ENCODE measurements around the gene NGFR. TPM values are rescaled to one million over a fixed set of nuclear protein-coding genes. Genes with fewer than 3 reads are reported as not detected.
A peak's percentile ranks its signal among the peaks of the same experiment; 100 is the strongest.

The NGFR gene
- polyA plus RNA-seq, 1 of the 3 experiments (the other 2 are of a cell fraction): 0.76 TPM

DNA sequence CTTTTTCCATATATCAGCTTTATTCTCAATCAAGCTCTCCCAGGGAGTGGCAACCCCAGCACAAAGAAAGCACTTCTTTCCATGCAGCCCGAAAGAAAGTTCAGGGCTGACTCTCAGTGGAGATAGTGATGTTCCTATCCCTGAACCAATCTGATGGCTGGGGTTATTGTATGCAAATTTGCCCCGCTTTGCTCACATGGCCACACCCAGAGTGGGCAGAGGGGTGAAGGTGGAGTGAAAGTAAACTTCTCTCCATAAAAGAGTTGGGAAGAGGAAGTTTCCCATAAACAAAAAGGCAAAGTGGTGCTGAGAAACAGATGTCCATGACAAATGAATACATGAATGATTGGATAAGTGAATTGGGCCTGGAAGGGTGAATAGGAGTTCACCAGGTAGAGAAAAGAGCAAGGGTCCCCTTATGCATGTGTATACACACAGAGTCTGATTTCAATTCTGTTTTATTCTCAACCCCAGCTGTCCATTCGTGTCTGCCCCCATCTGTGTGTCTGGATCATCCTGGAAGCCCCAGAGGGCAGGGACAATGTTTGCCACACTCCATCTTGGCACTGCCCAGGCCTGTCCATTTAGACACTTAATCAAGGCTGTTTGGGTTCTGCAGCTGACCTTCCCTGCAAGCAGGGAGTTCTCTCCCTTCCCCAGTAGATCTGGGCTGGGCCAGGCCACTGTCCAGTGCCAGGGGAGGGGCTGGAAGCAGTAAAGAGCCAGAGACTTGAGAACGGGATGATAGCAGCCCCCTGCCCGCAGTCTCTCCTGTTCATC lies 14.1 kb upstream of the NGFR start (continued):
- peak; percentile 52 for TF ChIP-seq CHD2 (IDR thresholded peaks at IDR 0.05; ENCODE audit: low read length, partially characterized antibody)

DNA sequence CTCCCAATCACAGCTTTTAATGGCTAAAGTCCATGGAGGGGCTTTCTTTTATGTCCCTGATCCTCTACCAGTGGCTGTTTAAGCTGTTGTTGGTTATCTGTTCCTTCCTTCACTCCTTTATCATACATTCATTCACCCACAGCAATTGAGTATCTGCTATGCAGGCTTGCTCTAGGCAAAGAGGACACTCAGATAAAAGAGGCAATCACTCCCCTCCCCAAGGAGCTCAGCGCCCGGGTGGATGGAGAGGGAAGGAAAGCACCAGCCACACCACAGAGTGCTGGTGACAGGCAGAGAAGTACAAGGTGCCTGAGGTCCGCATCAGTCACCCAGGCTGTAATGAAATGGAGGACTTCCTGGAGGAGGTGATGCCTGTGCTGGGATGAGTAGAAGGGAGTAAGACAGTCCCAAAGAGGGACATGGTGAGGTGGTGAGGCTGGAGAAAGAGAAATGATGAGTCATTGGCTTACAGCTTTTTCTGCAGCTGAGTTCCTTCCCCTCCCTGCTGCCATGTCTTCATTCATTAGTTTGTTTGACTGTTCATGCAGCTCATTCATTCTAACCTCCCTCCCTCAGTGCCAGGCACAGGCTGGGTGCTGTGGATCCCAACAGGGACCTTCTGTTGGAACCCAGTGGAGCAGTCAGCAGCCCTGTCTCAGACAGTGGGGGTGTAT lies 12.8 kb upstream of the NGFR start:
- H3K4me3 ChIP-seq (ENCODE audit: low read depth in 2 of 2, low read length in 1 of 2): no peak overlapping the region
- no peak overlapping the region for H3K4me2 ChIP-seq
- CTCF ChIA-PET: interaction anchor here (0.9 to 28.6 kb wide), 7 partner anchors 12 to 85 kb away, joined by 3 to 453 read pairs (median 47); partner anchors contain the start of gene NGFR
- H3K27me3 ChIP-seq (ENCODE audit: insufficient read depth): peaks cover 86% of the 10 kb centered on the region
- peaks cover 0 to 33% of the 10 kb centered on the region in 2 experiments; a peak in 1 of 4 replicates for H3K4me1 ChIP-seq (ENCODE audit: control insufficient read depth in 1 of 2, insufficient read depth in 2 of 2, low read depth in 1 of 2, low read length in 1 of 2)
- H3K9ac ChIP-seq: no peak overlapping the region
- no peaks in the 10 kb centered on the region for H3K79me2 ChIP-seq (ENCODE audit: insufficient read depth)
- H4K20me1 ChIP-seq (ENCODE audit: insufficient read depth): no peaks in the 10 kb centered on the region
- POLR2A ChIA-PET: interaction anchor here (1.1 to 2.4 kb wide), 3 partner anchors 11 to 46 kb away, joined by 3 to 12 read pairs (median 4); partner anchors contain the start of gene NGFR
- no peak overlapping the region for H2AFZ ChIP-seq (ENCODE audit: low read depth)
- no peaks in the 10 kb centered on the region for H3K9me2 ChIP-seq
- H3K9me3 ChIP-seq: no peaks in the 10 kb centered on the region
- H3K27ac ChIP-seq (ENCODE audit: low read depth in 2 of 2, low read length in 1 of 2): no peak overlapping the region; a peak in 1 of 4 replicates
- H3F3A ChIP-seq (replicated peaks; ENCODE audit: insufficient read depth): no peaks in the 10 kb centered on the region
- DNase-seq: no peak
- no peaks in the 10 kb centered on the region for H3K36me3 ChIP-seq (replicated peaks in 1 of 2; ENCODE audit: control insufficient read depth in 1 of 2, insufficient read depth in 2 of 2, low read length in 1 of 2)
- TF ChIP-seq, protein P1, sequence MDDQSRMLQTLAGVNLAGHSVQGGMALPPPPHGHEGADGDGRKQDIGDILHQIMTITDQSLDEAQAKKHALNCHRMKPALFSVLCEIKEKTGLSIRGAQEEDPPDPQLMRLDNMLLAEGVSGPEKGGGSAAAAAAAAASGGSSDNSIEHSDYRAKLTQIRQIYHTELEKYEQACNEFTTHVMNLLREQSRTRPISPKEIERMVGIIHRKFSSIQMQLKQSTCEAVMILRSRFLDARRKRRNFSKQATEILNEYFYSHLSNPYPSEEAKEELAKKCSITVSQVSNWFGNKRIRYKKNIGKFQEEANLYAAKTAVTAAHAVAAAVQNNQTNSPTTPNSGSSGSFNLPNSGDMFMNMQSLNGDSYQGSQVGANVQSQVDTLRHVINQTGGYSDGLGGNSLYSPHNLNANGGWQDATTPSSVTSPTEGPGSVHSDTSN (IDR thresholded peaks at IDR 0.05): peak; percentile 4; the same call in 1 of the 2 replicates
- TF ChIP-seq ELF1 (IDR thresholded peaks at IDR 0.05): no peak
- WGBS (ENCODE audit: low lambda C conversion rate): 83% methylated on average over 3 of the region's 3 CpGs

DNA sequence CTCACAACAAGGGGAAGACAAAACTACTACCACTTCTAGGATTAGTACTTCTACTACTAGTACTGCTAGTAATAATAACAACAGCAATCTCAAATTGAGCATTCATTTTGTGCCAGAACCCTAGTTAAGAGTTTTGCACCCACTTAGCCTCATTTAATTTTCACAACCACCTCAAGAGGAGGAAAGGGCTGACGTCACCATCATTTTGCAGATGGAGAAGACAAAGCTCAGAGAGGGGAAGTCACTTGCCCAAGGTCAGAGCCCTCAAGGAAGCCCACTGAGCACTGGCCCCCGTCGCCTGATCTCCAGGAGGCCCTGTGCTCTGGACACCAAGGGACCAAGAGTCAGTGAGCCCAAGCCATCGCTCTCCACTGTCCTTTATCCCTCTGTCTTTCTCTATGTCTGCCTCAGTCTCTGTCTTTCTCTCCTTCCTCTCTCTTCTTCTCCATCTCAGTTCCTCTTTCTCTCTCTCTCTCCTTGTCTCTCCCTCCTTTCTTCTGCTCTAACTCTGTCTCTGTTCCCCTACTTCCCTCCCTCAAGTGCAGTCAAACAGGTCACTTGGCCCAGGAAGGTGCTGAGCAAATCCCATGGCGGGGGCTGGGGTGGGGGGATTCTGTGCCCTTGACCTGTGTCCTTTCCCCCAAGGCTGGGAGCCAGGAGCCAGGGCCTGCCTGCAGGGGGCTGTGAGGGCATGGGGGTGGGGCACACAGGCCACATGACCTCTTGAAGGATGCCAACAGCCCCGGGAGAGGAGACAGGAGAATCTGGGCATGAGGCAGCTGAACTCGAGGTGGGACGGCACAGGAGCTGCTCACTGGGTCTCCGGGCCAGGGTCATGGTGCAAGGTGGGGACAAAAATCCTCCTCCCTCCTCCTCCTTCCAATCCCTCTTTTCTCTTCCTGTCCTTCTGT lies 11.2 kb upstream of the NGFR start:
- Histone ChIP-seq H2AFZ (ENCODE audit: low read depth) (no peak overlapping the region), H3K79me2 (ENCODE audit: insufficient read depth) (no peaks in the 10 kb centered on the region), H3K9ac (no peak overlapping the region), H3K4me2 (no peak overlapping the region), H4K20me1 (ENCODE audit: insufficient read depth) (no peaks in the 10 kb centered on the region), H3K9me3 (no peaks in the 10 kb centered on the region), H3K27ac (ENCODE audit: low read depth in 2 of 2, low read length in 1 of 2) (no peak overlapping the region), H3K36me3 (replicated peaks in 1 of 2; ENCODE audit: control insufficient read depth in 1 of 2, insufficient read depth in 2 of 2, low read length in 1 of 2) (no peaks in the 10 kb centered on the region), H3K27me3 (ENCODE audit: insufficient read depth) (peaks cover 76% of the 10 kb centered on the region), H3K9me2 (no peaks in the 10 kb centered on the region), H3F3A (replicated peaks; ENCODE audit: insufficient read depth) (no peaks in the 10 kb centered on the region), H3K4me3 (ENCODE audit: low read depth in 2 of 2, low read length in 1 of 2) (no peak overlapping the region), H3K4me1 (ENCODE audit: control insufficient read depth in 1 of 2, insufficient read depth in 2 of 2, low read depth in 1 of 2, low read length in 1 of 2) (peaks cover 0 to 37% of the 10 kb centered on the region in 2 experiments; a peak in 1 of 4 replicates)
- TF ChIP-seq SIN3A (IDR thresholded peaks at IDR 0.05; ENCODE audit: borderline replicate concordance, low read depth, low read length) (no peak), TEAD4 (IDR thresholded peaks at IDR 0.05; ENCODE audit: borderline replicate concordance, insufficient read depth) (no peak), EP300 (IDR thresholded peaks at IDR 0.05; ENCODE audit: borderline replicate concordance in 1 of 2, low read depth in 1 of 2, low read length in 1 of 2) (no peak), RXRA (IDR thresholded peaks at IDR 0.05; ENCODE audit: borderline replicate concordance, low read depth) (no peak), FOXM1 (IDR thresholded peaks at IDR 0.05; ENCODE audit: low read depth) (no peak), POLR2AphosphoS5 (IDR thresholded peaks at IDR 0.05; ENCODE audit: low read depth, low read length) (no peak), EZH2phosphoT487 (IDR thresholded peaks at IDR 0.05; ENCODE audit: borderline replicate concordance, low read depth) (no peak), FOSL2 (IDR thresholded peaks at IDR 0.05; ENCODE audit: borderline replicate concordance, low read depth) (no peak), RAD21 (IDR thresholded peaks at IDR 0.05; ENCODE audit: low read length) (no peak)
- TF ChIP-seq, protein P2, sequence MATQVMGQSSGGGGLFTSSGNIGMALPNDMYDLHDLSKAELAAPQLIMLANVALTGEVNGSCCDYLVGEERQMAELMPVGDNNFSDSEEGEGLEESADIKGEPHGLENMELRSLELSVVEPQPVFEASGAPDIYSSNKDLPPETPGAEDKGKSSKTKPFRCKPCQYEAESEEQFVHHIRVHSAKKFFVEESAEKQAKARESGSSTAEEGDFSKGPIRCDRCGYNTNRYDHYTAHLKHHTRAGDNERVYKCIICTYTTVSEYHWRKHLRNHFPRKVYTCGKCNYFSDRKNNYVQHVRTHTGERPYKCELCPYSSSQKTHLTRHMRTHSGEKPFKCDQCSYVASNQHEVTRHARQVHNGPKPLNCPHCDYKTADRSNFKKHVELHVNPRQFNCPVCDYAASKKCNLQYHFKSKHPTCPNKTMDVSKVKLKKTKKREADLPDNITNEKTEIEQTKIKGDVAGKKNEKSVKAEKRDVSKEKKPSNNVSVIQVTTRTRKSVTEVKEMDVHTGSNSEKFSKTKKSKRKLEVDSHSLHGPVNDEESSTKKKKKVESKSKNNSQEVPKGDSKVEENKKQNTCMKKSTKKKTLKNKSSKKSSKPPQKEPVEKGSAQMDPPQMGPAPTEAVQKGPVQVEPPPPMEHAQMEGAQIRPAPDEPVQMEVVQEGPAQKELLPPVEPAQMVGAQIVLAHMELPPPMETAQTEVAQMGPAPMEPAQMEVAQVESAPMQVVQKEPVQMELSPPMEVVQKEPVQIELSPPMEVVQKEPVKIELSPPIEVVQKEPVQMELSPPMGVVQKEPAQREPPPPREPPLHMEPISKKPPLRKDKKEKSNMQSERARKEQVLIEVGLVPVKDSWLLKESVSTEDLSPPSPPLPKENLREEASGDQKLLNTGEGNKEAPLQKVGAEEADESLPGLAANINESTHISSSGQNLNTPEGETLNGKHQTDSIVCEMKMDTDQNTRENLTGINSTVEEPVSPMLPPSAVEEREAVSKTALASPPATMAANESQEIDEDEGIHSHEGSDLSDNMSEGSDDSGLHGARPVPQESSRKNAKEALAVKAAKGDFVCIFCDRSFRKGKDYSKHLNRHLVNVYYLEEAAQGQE (IDR thresholded peaks at IDR 0.05; ENCODE audit: low read depth, low read length): no peak
- TF ChIP-seq, protein P3, sequence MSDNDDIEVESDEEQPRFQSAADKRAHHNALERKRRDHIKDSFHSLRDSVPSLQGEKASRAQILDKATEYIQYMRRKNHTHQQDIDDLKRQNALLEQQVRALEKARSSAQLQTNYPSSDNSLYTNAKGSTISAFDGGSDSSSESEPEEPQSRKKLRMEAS (IDR thresholded peaks at IDR 0.05; ENCODE audit: low read depth): no peak
- TF ChIP-seq, protein P1 (IDR thresholded peaks at IDR 0.05): no peak
- POLR2A ChIA-PET: no interaction called here
- CTCF ChIA-PET: interaction anchor here (0.6 to 28.6 kb wide), 8 partner anchors 11 to 513 kb away, joined by 3 to 453 read pairs (median 38); partner anchors contain the start of gene NGFR
- DNase-seq: no peak
- WGBS (ENCODE audit: low lambda C conversion rate): 62% methylated on average over 9 of the region's 9 CpGs
